SK-N-SH (cell line): ENCODE data around the gene NLRC5. TPM values are rescaled to one million over a fixed set of nuclear protein-coding genes. Genes with fewer than 3 reads are reported as not detected.

ENCODE experiments used
- CTCF ChIA-PET: fragments of 300-600, 350-600 bp; formaldehyde crosslinking; extraction: SDS; loops from one replicate; lab custom pipeline; 2021; lab: Yijun Ruan, JAX
- POLR2A ChIA-PET: fragments of 350-600 bp; sonication (Branson Sonifier 250); formaldehyde crosslinking; extraction: SDS; loops from one replicate; lab custom pipeline; 2020; ENCODE audit warnings: antibody characterized with exemption, inconsistent platforms; lab: Yijun Ruan, JAX
- DNase-seq: peaks from one replicate; pipeline ENCODE4 v3.0.0; 2012
- H2AFZ ChIP-seq: fragments of 200-600 bp; sonication (generic); 2 replicates; pipeline ENCODE4 v1.8.1; 2016; ENCODE audit warnings: antibody characterized with exemption, mild to moderate bottlenecking, low read depth
- H3F3A ChIP-seq: fragments of 200-600 bp; sonication (generic); replicated peaks from 2 replicates; pipeline ENCODE3; 2016; ENCODE audit warnings: antibody characterized with exemption, mild to moderate bottlenecking; ENCODE audit not compliant: insufficient read depth
- H3K27ac ChIP-seq, 2 experiments: fragments of 200-500 bp in 1 of 2; fragments of 200-600 bp in 1 of 2; sonication (Bioruptor generic) in 1 of 2; sonication (generic), shearing (Covaris generic) in 1 of 2; 2 replicates each; pipeline versions ENCODE4 v1.5.1 to v1.6.1; 2014 to 2016; ENCODE audit warnings: low read depth in 2 of 2, inconsistent platforms in 1 of 2, low read length in 1 of 2, mild to moderate bottlenecking in 1 of 2, mixed read lengths in 1 of 2
- H3K27me3 ChIP-seq: fragments of 200-600 bp; sonication (generic), shearing (Covaris generic); 2 replicates; pipeline ENCODE4 v1.6.1; 2016; ENCODE audit warnings: mixed run types; ENCODE audit not compliant: insufficient read depth
- H3K36me3 ChIP-seq, 2 experiments: fragments of 200-500 bp in 1 of 2; fragments of 200-600 bp in 1 of 2; sonication (Bioruptor generic) in 1 of 2; sonication (generic) in 1 of 2; replicated peaks in 1 of 2; 2 replicates each; pipeline versions ENCODE3 to v1.5.1; 2014 to 2016; ENCODE audit warnings: low read length in 1 of 2, mild to moderate bottlenecking in 1 of 2; ENCODE audit not compliant: insufficient read depth in 2 of 2, control insufficient read depth in 1 of 2
- H3K4me1 ChIP-seq, 2 experiments: fragments of 200-500 bp in 1 of 2; fragments of 200-600 bp in 1 of 2; sonication (Bioruptor generic) in 1 of 2; sonication (generic), shearing (Covaris generic) in 1 of 2; 2 replicates each; pipeline versions ENCODE4 v1.5.1 to v1.6.1; 2014 to 2016; ENCODE audit warnings: low read depth in 1 of 2, low read length in 1 of 2, mixed run types in 1 of 2; ENCODE audit not compliant: insufficient read depth in 2 of 2, control insufficient read depth in 1 of 2
- H3K4me2 ChIP-seq: fragments of 200-600 bp; sonication (generic), shearing (Covaris generic); 2 replicates; pipeline ENCODE4 v1.6.1; 2017; ENCODE audit warnings: mixed run types
- H3K4me3 ChIP-seq, 2 experiments: fragments of 200-500 bp in 1 of 2; fragments of 200-600 bp in 1 of 2; sonication (Bioruptor generic) in 1 of 2; sonication (generic), shearing (Covaris generic) in 1 of 2; 2 replicates each; pipeline versions ENCODE4 v1.5.1 to v1.8.1; 2014 to 2016; ENCODE audit warnings: low read depth in 2 of 2, inconsistent platforms in 1 of 2, low read length in 1 of 2, mild to moderate bottlenecking in 1 of 2, mixed read lengths in 1 of 2, moderate library complexity in 1 of 2
- H3K79me2 ChIP-seq: fragments of 200-600 bp; sonication (generic); 2 replicates; pipeline ENCODE4 v1.8.1; 2017; ENCODE audit warnings: mild to moderate bottlenecking; ENCODE audit not compliant: insufficient read depth
- H3K9ac ChIP-seq: fragments of 200-600 bp; sonication (generic); 2 replicates; pipeline ENCODE4 v1.6.1; 2017; ENCODE audit warnings: mixed run types
- H3K9me2 ChIP-seq: fragments of 200-600 bp; sonication (generic); 2 replicates; pipeline ENCODE4 v1.6.1; 2017; ENCODE audit warnings: mixed run types
- H3K9me3 ChIP-seq: fragments of 200-600 bp; sonication (generic); 2 replicates; pipeline ENCODE4 v1.6.1; 2017; ENCODE audit warnings: mixed run types, mild to moderate bottlenecking, moderate library complexity
- H4K20me1 ChIP-seq: fragments of 200-600 bp; sonication (generic); 2 replicates; pipeline ENCODE4 v1.6.1; 2017; ENCODE audit warnings: mild to moderate bottlenecking, mixed run types; ENCODE audit not compliant: insufficient read depth
- CHD2 ChIP-seq: fragments of 150-350 bp; IDR thresholded peaks from 2 replicates; pipeline ENCODE4 v1.6.1; 2018; ENCODE audit warnings: low read length; ENCODE audit not compliant: partially characterized antibody
- FOSL2 ChIP-seq: IDR thresholded peaks from 2 replicates; pipeline ENCODE4 v1.4.0; 2012; ENCODE audit warnings: low read depth, mild to moderate bottlenecking, moderate library complexity, borderline replicate concordance
- GABPA ChIP-seq: IDR thresholded peaks from 2 replicates; pipeline ENCODE4 v1.4.0; 2012; ENCODE audit warnings: low read depth, mild to moderate bottlenecking
- MEF2A ChIP-seq: IDR thresholded peaks from 2 replicates; pipeline ENCODE4 v1.4.0; 2012; ENCODE audit warnings: low read depth, borderline replicate concordance
- NFIC ChIP-seq: IDR thresholded peaks from 2 replicates; pipeline ENCODE4 v1.4.0; 2012; ENCODE audit warnings: borderline replicate concordance
- NRF1 ChIP-seq: IDR thresholded peaks from 2 replicates; pipeline ENCODE4 v1.6.1; 2012; ENCODE audit warnings: low read depth, mild to moderate bottlenecking, low read length
- RCOR1 ChIP-seq: fragments of 150-350 bp; IDR thresholded peaks from 2 replicates; pipeline ENCODE4 v1.6.1; 2017; ENCODE audit warnings: antibody characterized with exemption, low read length
- RFX5 ChIP-seq: IDR thresholded peaks from 2 replicates; pipeline ENCODE4 v1.6.1; 2012; ENCODE audit warnings: mild to moderate bottlenecking, improper control_type of control experiment, low read length
- RXRA ChIP-seq: IDR thresholded peaks from 2 replicates; pipeline ENCODE4 v1.4.0; 2012; ENCODE audit warnings: low read depth, mild to moderate bottlenecking, borderline replicate concordance
- SIN3A ChIP-seq: IDR thresholded peaks from 2 replicates; pipeline ENCODE4 v1.6.1; 2012; ENCODE audit warnings: low read depth, mild to moderate bottlenecking, low read length, moderate library complexity, borderline replicate concordance
- TCF12 ChIP-seq: IDR thresholded peaks from 2 replicates; pipeline ENCODE4 v1.4.0; 2012
- TEAD4 ChIP-seq: IDR thresholded peaks from 2 replicates; pipeline ENCODE4 v1.4.0; 2012; ENCODE audit warnings: mild to moderate bottlenecking, borderline replicate concordance; ENCODE audit not compliant: insufficient read depth
- YY1 ChIP-seq: IDR thresholded peaks from 2 replicates; pipeline ENCODE4 v1.4.0; 2012; ENCODE audit warnings: low read depth, mild to moderate bottlenecking
- whole genome bisulfite sequencing: methylation state at CpG from one replicate; pipeline ENCODE4 v1.1.6; 2017; ENCODE audit warnings: low lambda C conversion rate; 5-methylcytosine and 5-hydroxymethylcytosine counted together
- polyA plus RNA-seq, 3 experiments: library from polyadenylated mRNA; depleted of rRNA; stranded (reverse); fragments of >200 nt; gene quantifications; 2 replicates each; pipeline ENCODE4 v1.2.3, GENCODE V29; 2012
- TF ChIP-seq, protein P1 (sequence below): IDR thresholded peaks from 2 replicates; pipeline ENCODE4 v1.4.0; 2012; ENCODE audit warnings: low read depth, borderline replicate concordance
- TF ChIP-seq, protein P2 (sequence below): IDR thresholded peaks from 2 replicates; pipeline ENCODE4 v1.4.0; 2012; ENCODE audit warnings: low read depth
- TF ChIP-seq, protein P3 (sequence below): IDR thresholded peaks from 2 replicates; pipeline ENCODE4; 2012

The NLRC5 gene
- polyA plus RNA-seq, 1 of the 3 experiments (the other 2 are of a cell fraction), result 6.5 TPM

DNA sequence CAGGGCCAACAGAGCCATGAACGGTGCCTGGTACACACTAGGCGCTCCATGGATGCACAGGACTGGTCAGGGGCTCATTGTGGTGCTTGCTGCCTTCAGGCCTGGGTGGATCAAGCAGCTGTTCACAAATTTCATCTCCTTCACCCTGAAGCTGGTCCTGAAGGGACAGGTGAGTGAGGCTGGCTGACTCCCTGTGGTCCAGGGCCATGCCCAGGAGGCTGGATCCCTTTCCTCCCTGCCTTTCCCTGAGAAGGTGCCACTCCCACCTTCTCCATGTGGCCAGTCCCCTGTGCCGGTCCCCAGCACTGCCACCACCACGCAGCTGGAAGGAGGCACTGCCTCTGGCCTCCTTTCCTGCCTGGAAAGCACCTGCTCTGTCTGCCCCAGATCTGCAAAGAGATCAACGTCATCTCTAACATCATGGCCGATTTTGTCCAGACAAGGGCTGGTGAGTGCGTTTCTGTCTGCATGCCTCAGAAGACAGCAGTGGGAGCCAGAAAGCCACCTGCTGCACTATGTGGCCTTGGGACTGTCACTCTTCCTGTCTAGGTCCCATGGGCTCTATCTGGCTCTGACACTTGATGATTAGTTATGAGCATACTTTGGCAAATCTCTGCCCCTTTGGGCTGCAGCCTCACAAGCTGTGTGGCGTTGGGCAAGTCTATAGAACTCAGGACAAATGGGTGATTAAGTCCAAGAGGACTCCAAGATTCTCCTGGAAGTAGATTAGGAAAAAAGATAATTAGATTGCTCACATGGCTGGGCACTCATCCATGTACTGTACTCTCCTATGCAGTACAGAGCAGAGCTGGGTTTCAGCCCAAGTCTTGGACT lies 18.2 kb upstream of the NLRC5 start:
- no peak overlapping the region for H3K9ac ChIP-seq
- no peak overlapping the region for H2AFZ ChIP-seq
- POLR2A ChIA-PET, result interaction anchor here (0.9 kb wide), 1 partner anchor 20 kb away, joined by 3 read pairs; no protein-coding TSS in a partner anchor
- CTCF ChIA-PET, result interaction anchor here (0.8 to 1.8 kb wide), 4 partner anchors 10 to 104 kb away, joined by 3 to 6 read pairs (median 4); partner anchors contain the start of genes CETP and NLRC5
- no peaks in the 10 kb centered on the region for H3K36me3 ChIP-seq
- H3K4me2 ChIP-seq, result no peak overlapping the region
- H3K27ac ChIP-seq, result no peak overlapping the region
- no peak for DNase-seq
- H3K9me3 ChIP-seq, result no peaks in the 10 kb centered on the region
- no peaks in the 10 kb centered on the region for H3K27me3 ChIP-seq
- H3K9me2 ChIP-seq, result no peaks in the 10 kb centered on the region
- peaks cover 6% of the 10 kb centered on the region for H3F3A ChIP-seq
- peaks cover 0 to 13% of the 10 kb centered on the region in 2 experiments; a peak in 1 of 4 replicates for H3K4me1 ChIP-seq
- H4K20me1 ChIP-seq, result no peaks in the 10 kb centered on the region
- H3K4me3 ChIP-seq, result no peak overlapping the region
- no peaks in the 10 kb centered on the region for H3K79me2 ChIP-seq
- 45% methylated on average over 7 of the region's 8 CpGs for WGBS
- TF ChIP-seq NFIC, result peak; percentile 25; the same call in 1 of the 2 replicates
- no peak for TF ChIP-seq TCF12
- no peak for TF ChIP-seq FOSL2
- TF ChIP-seq GABPA, result no peak
- TF ChIP-seq RCOR1, result no peak
- TF ChIP-seq TEAD4, result no peak
- TF ChIP-seq, all 33 proteins: peak for 1

DNA sequence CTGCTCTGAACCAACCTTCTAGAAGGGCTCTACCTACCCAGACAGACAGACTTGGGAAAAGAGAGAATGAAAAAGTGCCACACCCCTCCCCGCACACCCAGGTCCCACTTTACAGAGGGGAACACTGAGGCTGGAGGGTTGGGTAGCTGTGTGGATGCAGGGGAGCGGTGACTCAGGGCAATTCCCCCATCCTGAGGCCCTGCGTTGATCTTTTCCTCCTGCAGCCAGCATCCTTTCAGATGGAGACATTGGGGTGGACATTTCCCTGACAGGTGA lies 17.7 kb upstream of the NLRC5 start:
- Histone ChIP-seq H3K9ac (no peak overlapping the region), H3F3A (peaks cover 6% of the 10 kb centered on the region), H3K4me3 (no peak overlapping the region), H3K4me1 (peaks cover 0 to 13% of the 10 kb centered on the region in 2 experiments; a peak in 1 of 4 replicates), H3K9me2 (no peaks in the 10 kb centered on the region), H2AFZ (no peak overlapping the region), H3K79me2 (no peaks in the 10 kb centered on the region), H3K27ac (no peak overlapping the region), H3K9me3 (no peaks in the 10 kb centered on the region), H4K20me1 (no peaks in the 10 kb centered on the region), H3K36me3 (no peaks in the 10 kb centered on the region), H3K4me2 (no peak overlapping the region), H3K27me3 (no peaks in the 10 kb centered on the region)
- WGBS, result 76% methylated on average over 3 of the region's 3 CpGs
- POLR2A ChIA-PET, result no interaction called here
- DNase-seq, result no peak
- TF ChIP-seq RCOR1 (no peak), SIN3A (no peak)
- CTCF ChIA-PET, result interaction anchor here (0.8 to 2.9 kb wide), 4 partner anchors 8 to 178 kb away, joined by 3 to 14 read pairs (median 4); partner anchors contain the start of genes CETP and NLRC5

DNA sequence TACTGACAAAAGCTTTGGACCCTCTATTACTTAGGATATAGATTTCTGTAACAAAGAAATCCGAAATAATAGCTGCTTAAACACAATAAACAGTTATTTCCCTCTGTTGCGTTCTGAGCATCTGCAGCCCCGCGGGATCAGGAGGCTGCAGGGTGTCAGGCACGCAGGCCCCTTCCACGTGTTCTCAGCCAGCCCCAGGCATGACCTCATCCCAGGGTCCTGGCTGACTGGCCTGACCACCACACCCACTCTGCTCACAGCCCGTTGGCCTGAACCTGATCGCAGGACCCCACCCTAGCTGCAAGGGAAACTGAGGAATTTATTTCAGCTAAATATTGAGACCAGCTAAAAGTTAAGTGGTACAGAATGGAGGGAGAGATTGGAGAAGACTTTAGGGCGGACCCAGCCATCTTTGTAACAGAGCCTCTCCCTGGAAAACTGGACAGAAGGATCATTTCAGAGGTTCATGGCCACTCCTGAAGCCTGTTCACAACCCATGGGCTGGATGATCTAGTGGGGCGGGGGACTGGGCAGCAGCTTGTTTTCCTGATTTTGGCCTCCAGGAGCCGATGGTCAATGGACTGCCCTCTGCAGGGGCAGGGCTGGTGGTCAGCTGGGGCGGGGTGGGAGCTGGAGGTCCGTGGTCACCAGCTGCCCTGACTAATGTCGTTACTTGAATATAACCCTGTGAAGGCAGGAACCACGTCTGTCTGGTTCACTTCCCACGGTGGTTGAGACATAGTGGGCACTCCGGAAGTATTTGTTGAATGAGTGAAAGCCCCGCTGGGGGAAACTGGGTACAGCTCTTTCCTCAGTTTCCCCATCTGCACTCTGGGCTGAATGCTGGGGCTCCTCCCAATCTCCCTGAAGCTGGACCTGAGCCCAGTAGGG lies 16.7 kb upstream of the NLRC5 start:
- no peak for DNase-seq
- H3F3A ChIP-seq, result peaks cover 6% of the 10 kb centered on the region
- H3K4me1 ChIP-seq, result peaks cover 0 to 13% of the 10 kb centered on the region in 2 experiments; a peak in 1 of 4 replicates
- H3K9me2 ChIP-seq, result no peaks in the 10 kb centered on the region
- no peak overlapping the region for H3K27ac ChIP-seq
- no peak overlapping the region for H2AFZ ChIP-seq
- H4K20me1 ChIP-seq, result no peaks in the 10 kb centered on the region
- WGBS, result 81% methylated on average over 10 of the region's 18 CpGs
- H3K27me3 ChIP-seq, result no peaks in the 10 kb centered on the region
- POLR2A ChIA-PET, result no interaction called here
- CTCF ChIA-PET, result interaction anchor here (0.6 to 2.9 kb wide), 4 partner anchors 8 to 444 kb away, joined by 3 to 14 read pairs (median 3); partner anchors contain the start of gene CETP
- H3K4me3 ChIP-seq, result no peak overlapping the region
- H3K79me2 ChIP-seq, result no peaks in the 10 kb centered on the region
- H3K9me3 ChIP-seq, result no peaks in the 10 kb centered on the region
- H3K9ac ChIP-seq, result no peak overlapping the region
- no peak overlapping the region for H3K4me2 ChIP-seq
- no peaks in the 10 kb centered on the region for H3K36me3 ChIP-seq
- TF ChIP-seq YY1 (no peak), RFX5 (no peak), NRF1 (no peak), RXRA (no peak), FOSL2 (no peak), GABPA (no peak), NFIC (no peak), CHD2 (no peak), MEF2A (no peak)
- TF ChIP-seq, protein P1, sequence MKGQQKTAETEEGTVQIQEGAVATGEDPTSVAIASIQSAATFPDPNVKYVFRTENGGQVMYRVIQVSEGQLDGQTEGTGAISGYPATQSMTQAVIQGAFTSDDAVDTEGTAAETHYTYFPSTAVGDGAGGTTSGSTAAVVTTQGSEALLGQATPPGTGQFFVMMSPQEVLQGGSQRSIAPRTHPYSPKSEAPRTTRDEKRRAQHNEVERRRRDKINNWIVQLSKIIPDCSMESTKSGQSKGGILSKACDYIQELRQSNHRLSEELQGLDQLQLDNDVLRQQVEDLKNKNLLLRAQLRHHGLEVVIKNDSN, result no peak
- TF ChIP-seq, protein P2, sequence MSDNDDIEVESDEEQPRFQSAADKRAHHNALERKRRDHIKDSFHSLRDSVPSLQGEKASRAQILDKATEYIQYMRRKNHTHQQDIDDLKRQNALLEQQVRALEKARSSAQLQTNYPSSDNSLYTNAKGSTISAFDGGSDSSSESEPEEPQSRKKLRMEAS, result no peak
- TF ChIP-seq, protein P3, sequence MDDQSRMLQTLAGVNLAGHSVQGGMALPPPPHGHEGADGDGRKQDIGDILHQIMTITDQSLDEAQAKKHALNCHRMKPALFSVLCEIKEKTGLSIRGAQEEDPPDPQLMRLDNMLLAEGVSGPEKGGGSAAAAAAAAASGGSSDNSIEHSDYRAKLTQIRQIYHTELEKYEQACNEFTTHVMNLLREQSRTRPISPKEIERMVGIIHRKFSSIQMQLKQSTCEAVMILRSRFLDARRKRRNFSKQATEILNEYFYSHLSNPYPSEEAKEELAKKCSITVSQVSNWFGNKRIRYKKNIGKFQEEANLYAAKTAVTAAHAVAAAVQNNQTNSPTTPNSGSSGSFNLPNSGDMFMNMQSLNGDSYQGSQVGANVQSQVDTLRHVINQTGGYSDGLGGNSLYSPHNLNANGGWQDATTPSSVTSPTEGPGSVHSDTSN, result no peak
